ENCODE data around the gene TBC1D21.

DNA sequence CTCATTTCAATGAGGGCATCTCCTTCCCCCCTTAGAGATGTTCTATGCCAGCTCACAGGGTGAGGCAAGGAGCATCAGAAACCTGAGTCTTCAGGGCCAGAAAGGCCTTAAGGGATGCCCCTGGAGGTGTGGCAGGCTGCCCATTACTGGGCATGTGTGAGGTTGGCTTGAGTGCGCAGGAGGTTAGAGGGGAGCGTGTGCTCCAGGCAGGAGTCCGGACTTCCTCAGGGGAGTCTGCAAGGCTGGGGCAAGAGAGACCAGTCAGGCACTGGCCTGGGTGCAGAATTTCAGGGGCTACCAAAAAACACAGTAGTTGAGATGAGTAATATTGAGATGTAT lies 54.8 kb downstream of the TBC1D21 start:
- TF ChIP-seq, protein P1, sequence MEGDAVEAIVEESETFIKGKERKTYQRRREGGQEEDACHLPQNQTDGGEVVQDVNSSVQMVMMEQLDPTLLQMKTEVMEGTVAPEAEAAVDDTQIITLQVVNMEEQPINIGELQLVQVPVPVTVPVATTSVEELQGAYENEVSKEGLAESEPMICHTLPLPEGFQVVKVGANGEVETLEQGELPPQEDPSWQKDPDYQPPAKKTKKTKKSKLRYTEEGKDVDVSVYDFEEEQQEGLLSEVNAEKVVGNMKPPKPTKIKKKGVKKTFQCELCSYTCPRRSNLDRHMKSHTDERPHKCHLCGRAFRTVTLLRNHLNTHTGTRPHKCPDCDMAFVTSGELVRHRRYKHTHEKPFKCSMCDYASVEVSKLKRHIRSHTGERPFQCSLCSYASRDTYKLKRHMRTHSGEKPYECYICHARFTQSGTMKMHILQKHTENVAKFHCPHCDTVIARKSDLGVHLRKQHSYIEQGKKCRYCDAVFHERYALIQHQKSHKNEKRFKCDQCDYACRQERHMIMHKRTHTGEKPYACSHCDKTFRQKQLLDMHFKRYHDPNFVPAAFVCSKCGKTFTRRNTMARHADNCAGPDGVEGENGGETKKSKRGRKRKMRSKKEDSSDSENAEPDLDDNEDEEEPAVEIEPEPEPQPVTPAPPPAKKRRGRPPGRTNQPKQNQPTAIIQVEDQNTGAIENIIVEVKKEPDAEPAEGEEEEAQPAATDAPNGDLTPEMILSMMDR (IDR thresholded peaks at IDR 0.05): no peak
- TF ChIP-seq POLR2A (IDR thresholded peaks at IDR 0.05): no peak
